Fibroblast of the conjunctiva (primary cell): ENCODE data around the gene COMP.
A peak's percentile ranks its signal among the peaks of the same experiment; 100 is the strongest.

ENCODE experiments used
- DNase-seq: peaks from one replicate; pipeline ENCODE4 v3.0.0-alpha.2; 2010; ENCODE audit warnings: low read depth

COMP gene

DNA sequence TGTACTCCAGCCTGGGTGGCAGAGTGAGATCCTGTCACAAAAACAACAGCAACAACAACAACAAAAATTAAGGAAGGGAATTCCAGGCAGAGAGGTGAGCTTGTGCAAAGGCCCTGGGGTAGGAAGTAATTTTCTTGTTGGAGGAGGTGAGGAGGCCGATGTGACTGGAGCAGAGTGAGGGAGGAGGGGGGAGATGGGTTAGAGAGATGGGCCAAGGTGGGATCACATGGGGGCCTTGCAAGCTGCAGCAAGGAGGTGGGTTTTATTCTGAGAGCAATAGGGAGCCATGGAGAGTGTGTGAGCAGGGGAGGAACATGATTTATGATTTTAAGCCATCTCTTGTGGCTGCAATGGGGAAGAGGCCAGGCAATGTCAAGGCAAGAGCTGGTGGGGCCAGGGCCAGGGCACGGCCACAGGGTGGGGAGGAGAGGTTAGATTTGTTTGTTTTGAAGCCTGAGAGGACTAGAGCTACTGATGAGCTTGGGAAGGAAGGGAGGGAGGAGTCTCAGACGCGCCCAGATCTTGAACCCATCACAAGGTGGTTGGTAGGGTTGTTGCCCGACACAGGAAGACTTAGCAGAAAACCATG lies 12.5 kb upstream of the COMP start:
- no peak for DNase-seq

DNA sequence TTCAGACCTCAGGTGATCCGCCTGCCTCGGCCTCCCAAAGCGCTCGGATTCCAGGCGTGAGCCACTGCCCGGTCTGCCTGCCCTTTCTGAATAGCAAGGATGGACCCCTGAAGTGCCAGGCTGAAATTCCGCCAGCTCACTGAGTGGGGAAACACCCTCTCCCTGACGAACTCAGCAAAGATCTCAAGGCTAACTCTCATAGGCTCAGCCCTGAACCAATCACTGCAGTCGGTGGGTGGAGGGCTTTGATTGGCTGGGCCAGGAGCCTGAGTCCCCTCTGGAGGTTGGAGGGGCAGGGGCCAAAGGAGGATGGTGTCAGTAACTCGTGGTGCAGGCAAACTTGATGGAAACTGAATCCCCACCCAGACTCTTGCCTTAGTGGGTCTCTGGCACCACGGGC lies 11.2 kb upstream of the COMP start:
- DNase-seq: no peak

- DNase-seq: no peak
These were observed 9.5 kb upstream of the COMP start for GRCh38 chr19:18800636-18801035.

GRCh38 chr19:18800079-18800478 lies 9.0 kb upstream of the COMP start:
- no peak for DNase-seq

- DNase-seq: no peak
These were observed 8.4 kb upstream of the COMP start for GRCh38 chr19:18799389-18799970.

GRCh38 chr19:18798384-18799352 lies 7.6 kb upstream of the COMP start:
- DNase-seq: no peak

DNA sequence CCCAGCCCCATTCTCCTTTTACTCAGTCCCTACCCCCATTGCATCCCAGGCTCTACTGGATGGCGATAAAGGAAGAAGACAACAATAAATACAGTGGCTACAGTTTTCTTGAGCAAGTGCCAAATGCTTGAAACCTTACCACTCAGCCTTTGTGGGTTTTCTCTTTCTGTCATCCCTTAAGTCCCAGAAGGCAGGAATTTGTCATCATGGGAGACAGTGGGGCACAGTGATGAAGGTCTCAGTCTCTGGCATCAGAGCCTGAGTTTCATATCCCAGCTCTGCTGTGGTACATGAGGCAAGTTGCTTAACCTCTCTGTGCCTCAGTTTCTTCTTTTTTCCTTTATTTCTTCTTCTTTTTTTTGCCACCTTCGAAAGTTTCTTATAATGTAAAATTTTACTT lies 5.1 kb upstream of the COMP start:
- DNase-seq: no peak

DNA sequence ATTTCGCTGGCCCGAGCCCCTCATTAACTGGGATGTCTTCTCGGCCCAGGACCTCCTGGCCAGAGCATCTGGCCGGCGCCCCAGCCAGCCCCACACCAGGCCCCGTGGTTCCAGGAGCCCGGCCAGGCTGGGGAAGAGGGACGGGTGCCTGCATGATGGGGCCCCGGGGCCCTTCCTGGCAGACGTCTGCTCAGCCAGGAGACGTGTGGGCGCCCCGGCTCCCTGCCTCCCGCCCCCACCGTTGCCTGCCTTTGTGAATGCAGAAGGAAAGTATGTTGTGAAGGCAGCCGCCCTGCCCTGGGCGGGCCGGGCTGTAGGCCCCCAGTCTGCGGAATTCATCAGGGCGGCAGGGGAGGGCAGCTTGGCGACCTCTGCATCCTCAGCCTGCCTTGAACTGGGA lies 4.4 kb upstream of the COMP start:
- no peak for DNase-seq

GRCh38 chr19:18794692-18795091 lies 3.6 kb upstream of the COMP start:
- DNase-seq: no peak

DNA sequence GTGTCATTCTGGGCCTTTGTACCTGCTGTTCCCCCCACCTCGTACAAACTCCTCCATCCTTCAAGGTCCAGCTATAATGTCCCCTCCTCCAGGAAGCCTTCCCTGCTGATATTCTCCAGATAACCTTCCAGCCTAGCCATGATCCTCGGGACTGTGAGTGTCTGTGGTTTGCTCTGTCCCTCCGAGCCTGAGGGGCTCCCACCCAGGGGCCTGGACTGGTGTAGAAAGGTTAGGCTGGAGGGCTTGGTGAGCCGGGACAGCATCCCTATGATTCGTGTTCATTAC lies 2.9 kb upstream of the COMP start:
- DNase-seq: no peak

GRCh38 chr19:18793144-18794028 lies 2.3 kb upstream of the COMP start:
- no peak for DNase-seq

DNA sequence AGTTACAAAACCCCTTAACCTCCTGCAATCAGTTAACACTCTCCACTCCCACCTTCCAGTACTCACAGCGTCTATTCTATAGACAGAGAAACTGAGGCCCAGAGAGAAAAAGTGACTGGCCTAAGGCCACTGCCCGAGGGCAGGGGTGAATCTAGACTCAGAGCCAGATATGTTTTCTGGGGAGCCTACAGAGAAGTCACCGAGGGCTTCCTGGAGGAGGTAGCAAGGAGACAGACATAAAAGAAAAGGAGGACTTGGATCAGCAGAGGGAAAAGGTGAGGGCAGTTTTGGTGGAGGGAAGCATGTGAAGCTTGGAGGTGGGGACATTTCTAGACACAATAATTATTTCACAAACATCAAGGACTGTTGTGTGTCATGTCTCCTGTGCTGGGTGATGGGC lies 1.6 kb upstream of the COMP start:
- no peak for DNase-seq

DNA sequence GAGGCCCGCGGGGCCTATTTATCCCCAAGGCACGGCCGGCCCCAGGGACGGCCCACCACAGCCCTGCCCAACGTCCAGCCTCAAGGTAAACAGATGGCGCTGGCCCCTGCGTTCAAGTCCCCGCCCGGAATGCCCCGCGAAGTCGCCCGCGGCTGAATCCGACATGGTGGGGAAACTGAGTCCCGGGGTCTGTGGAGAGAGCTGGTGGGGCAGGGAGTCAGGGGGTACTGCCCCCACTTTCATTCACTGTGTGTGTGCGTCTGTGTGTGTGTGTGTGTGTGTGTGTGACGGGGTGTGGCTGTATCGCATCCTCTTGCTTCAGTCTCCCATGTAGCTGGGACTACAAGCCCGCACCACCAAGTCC lies 192 bp upstream of the COMP start:
- no peak for DNase-seq

GRCh38 chr19:18789883-18790565 lies 1.1 kb downstream of the COMP start:
- DNase-seq: no peak

- no peak for DNase-seq
These were observed 1.7 kb downstream of the COMP start for GRCh38 chr19:18789422-18789869.

DNA sequence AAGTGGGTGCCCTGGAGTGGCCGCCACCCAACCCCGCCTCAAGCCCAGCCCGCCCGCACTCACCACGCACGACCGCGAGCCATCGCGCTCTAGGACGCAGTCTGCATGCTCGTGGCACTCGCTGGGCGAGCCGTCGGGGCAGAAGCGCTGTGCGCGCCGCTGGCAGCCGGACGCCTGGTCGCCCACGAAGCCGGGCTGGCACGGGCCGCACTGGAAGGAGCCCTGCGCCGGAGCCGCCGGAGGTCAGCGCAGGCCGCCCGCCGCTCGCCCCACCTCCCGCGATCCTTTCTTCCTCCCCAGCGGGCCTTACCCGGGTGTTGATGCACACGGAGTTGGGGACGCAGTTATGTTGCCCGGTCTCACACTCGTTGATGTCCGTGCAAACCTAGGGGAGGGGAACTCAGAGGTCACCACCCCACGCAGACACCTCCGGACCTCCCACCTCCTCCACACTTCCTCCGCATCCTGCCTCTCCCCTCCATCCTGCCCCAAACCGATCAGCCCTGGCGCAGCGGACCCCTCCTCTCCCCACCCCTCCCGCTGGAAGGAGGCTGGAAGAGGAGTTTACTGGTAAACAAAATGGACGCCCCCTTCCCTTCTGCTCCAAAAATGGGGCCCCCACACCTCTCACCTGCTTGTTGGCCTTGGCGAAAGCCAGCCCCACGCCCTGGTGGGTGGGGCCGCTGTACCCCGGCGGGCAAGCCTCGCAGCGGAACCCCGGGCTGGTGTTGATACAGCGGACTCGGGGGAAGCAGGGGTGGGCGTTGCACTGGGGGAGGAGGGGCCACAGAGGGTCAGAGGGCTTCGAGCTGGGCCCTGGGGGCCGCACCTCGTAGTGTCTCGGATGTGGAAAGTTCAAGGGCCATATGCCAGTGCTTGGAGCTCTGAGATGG lies 2.3 kb downstream of the COMP start:
- DNase-seq: no peak

GRCh38 chr19:18785179-18786124 lies 5.7 kb downstream of the COMP start:
- DNase-seq: peak; percentile 38

DNA sequence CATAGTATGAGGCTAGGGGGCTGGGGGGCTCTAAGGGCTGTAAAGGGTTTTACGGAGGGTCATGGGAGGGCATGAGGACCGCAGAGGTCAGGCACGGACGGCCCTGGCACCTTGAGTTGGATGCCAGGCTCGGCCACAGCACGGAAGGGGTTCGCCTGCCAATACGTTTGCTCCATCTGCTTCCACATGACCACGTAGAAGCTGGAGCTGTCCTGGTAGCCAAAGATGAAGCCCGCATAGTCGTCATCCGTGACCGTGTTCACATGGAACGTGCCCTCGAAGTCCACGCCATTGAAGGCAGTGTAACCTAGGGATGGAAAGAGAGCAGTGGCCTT lies 6.4 kb downstream of the COMP start:
- DNase-seq: no peak

DNA sequence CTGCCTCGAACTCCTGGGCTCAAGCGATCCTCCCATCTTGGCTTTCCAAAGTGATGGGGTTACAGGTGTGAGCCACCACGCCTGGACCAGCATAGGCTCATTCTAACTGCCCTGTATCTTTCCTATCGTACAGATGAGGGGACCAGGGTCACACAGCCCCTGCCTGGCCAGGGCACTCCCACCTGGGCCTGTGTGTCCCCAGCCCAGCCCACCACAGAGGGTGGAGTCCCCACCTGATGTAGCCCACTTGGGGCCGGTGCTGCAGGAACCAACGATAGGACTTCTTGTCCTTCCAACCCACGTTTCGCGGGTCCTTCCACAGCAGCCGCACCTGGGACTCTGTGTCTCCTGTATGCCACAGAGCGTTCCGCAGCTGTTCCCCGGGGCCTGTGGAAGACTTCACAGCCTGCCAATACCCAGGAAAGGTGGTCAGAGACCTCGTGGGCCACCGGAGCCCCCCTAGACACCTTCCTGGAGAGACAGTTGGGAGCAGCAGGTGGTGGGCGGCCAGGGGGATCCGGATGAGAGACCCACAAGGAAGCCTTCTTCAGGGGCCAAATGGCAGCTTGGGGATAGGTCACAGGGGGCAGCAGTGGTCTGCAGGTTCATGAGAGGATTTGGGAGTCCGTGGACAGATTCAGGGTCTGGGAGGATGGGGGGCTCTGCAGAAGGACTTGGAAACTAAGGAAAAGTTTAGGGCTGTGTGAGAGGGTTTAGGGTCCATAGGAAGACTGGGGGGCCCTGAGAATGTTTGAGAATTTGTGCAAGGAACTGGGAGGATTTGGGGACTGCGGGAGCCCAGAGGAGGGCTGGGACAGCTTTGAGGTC lies 6.9 kb downstream of the COMP start:
- DNase-seq: no peak
